ENCODE measurements around the gene MRPS18C.

The MRPS18C gene

GRCh38 chr4:83510442-83510841 lies 54.6 kb downstream of the MRPS18C start:
- no peak for DNase-seq (ENCODE audit: low read depth in 1 of 2, low spot score in 1 of 2)
- in situ Hi-C loops (cut with HindIII; ENCODE audit: low pct_unique_long_range_greater_than_20kb, low sequenced_read_pairs), result no loop called here
- TF ChIP-seq JUND (IDR thresholded peaks at IDR 0.05; ENCODE audit: low read depth), result no peak

Measured in T47D (cell line).